HG02885 (cell line): ENCODE data around the gene TTBK1.

ENCODE experiments used
- ATAC-seq: cut with Tn5 transposase; IDR thresholded peaks from one replicate; pipeline ENCODE4 v1.9.1; 2021; ENCODE audit warnings: mild to moderate bottlenecking; ENCODE audit not compliant: unreplicated experiment, poor library complexity

The TTBK1 gene

GRCh38 chr6:43331891-43332290 lies 88.6 kb downstream of the TTBK1 start:
- no peak for ATAC-seq

- no peak for ATAC-seq
Measured at GRCh38 chr6:43334466-43335095, 91.3 kb downstream of the TTBK1 start.

- ATAC-seq: no peak
Measured at GRCh38 chr6:43335469-43335868, 92.2 kb downstream of the TTBK1 start.

- ATAC-seq: no peak
Measured at GRCh38 chr6:43336382-43336781, 93.1 kb downstream of the TTBK1 start.
